ENCODE data around the gene EXT2.

EXT2 gene

GRCh38 chr11:44083906-44084305 is 11.6 kb upstream of the EXT2 start:
- DNase-seq (ENCODE audit: low read depth in 1 of 2, low spot score in 1 of 2): no peak
- H3K4me3 ChIP-seq (replicated peaks; ENCODE audit: insufficient read depth, low read length): no peak overlapping the region

GRCh38 chr11:44085330-44085729 is 10.1 kb upstream of the EXT2 start:
- Histone ChIP-seq H3K27me3 (ENCODE audit: insufficient read depth, poor library complexity, severe bottlenecking) (no peaks in the 10 kb centered on the region), H3K4me3 (replicated peaks; ENCODE audit: insufficient read depth, low read length) (no peak overlapping the region), H3K27ac (replicated peaks) (no peak overlapping the region)
- no peak for DNase-seq (ENCODE audit: low read depth in 1 of 2, low spot score in 1 of 2)
- TF ChIP-seq CTCF (IDR thresholded peaks at IDR 0.05; ENCODE audit: insufficient read depth, low read length): no peak

More at GRCh38 chr11:44083906-44084305, 11.6 kb upstream of the EXT2 start:
- no peak for TF ChIP-seq REST (IDR thresholded peaks at IDR 0.05; ENCODE audit: insufficient replicate concordance, low read depth)
- TF ChIP-seq CTCF (IDR thresholded peaks at IDR 0.05; ENCODE audit: insufficient read depth, low read length): no peak
- TF ChIP-seq POLR2AphosphoS5 (IDR thresholded peaks at IDR 0.05; ENCODE audit: low read depth): no peak
- TF ChIP-seq SPI1 (IDR thresholded peaks at IDR 0.05; ENCODE audit: borderline replicate concordance, low read depth): no peak
- H3K27ac ChIP-seq (replicated peaks): no peak overlapping the region
- H3K27me3 ChIP-seq (ENCODE audit: insufficient read depth, poor library complexity, severe bottlenecking): no peaks in the 10 kb centered on the region

GRCh38 chr11:44088377-44088776 is 7.1 kb upstream of the EXT2 start:
- DNase-seq (ENCODE audit: low read depth in 1 of 2, low spot score in 1 of 2): no peak
- Histone ChIP-seq H3K4me3 (replicated peaks; ENCODE audit: insufficient read depth, low read length) (no peak overlapping the region), H3K27ac (replicated peaks) (no peak overlapping the region), H3K27me3 (ENCODE audit: insufficient read depth, poor library complexity, severe bottlenecking) (no peaks in the 10 kb centered on the region)
- TF ChIP-seq SPI1 (IDR thresholded peaks at IDR 0.05; ENCODE audit: borderline replicate concordance, low read depth) (no peak), GABPA (IDR thresholded peaks at IDR 0.05; ENCODE audit: low read depth) (no peak), POLR2AphosphoS5 (IDR thresholded peaks at IDR 0.05; ENCODE audit: low read depth) (no peak), REST (IDR thresholded peaks at IDR 0.05; ENCODE audit: insufficient replicate concordance, low read depth) (no peak), CTCF (IDR thresholded peaks at IDR 0.05; ENCODE audit: insufficient read depth, low read length) (no peak)

- DNase-seq (ENCODE audit: low read depth in 1 of 2, low spot score in 1 of 2): no peak
- Histone ChIP-seq H3K27ac (replicated peaks) (no peak overlapping the region), H3K4me3 (replicated peaks; ENCODE audit: insufficient read depth, low read length) (no peak overlapping the region), H3K27me3 (ENCODE audit: insufficient read depth, poor library complexity, severe bottlenecking) (no peaks in the 10 kb centered on the region)
- TF ChIP-seq POLR2AphosphoS5 (IDR thresholded peaks at IDR 0.05; ENCODE audit: low read depth) (no peak), GABPA (IDR thresholded peaks at IDR 0.05; ENCODE audit: low read depth) (no peak), SPI1 (IDR thresholded peaks at IDR 0.05; ENCODE audit: borderline replicate concordance, low read depth) (no peak), CTCF (IDR thresholded peaks at IDR 0.05; ENCODE audit: insufficient read depth, low read length) (no peak), REST (IDR thresholded peaks at IDR 0.05; ENCODE audit: insufficient replicate concordance, low read depth) (no peak)
Measured at GRCh38 chr11:44088871-44089270, 6.6 kb upstream of the EXT2 start.

Measured in HL-60 (cell line).